PC-3 (cell line): Measurements from ENCODE around the gene DYNLT3. TPM values are rescaled to one million over a fixed set of nuclear protein-coding genes. Genes with fewer than 3 reads are reported as not detected.

ENCODE experiments used
- ATAC-seq: fragments of 200-7000 bp; cut with Tn5 transposase; 2 replicates; pipeline ENCODE4 v1.9.1; 2020; ENCODE audit warnings: mild to moderate bottlenecking, moderate library complexity
- BruUV-seq: library from RNA; stranded (reverse); fragments of 400-500 nt; replicated peaks from 2 replicates; lab custom pipeline; 2021; lab: Mats Ljungman, UMichigan
- CTCF ChIA-PET: fragments of 300-600 bp; sonication (Branson Sonifier 250); formaldehyde crosslinking; loops from one replicate; lab custom pipeline; 2022; ENCODE audit warnings: antibody characterized with exemption; lab: Charles Lee
- POLR2A ChIA-PET: fragments of 300-600 bp; sonication (Branson Sonifier 250); formaldehyde crosslinking; loops from one replicate; lab custom pipeline; 2022; ENCODE audit warnings: antibody characterized with exemption; ENCODE audit not compliant: unreplicated experiment; lab: Charles Lee
- DNase-seq: peaks from one replicate; pipeline ENCODE4 v3.0.0-alpha.2; 2015
- H2AFZ ChIP-seq: fragments of 300-600 bp; sonication (generic); 2 replicates; pipeline ENCODE4 v1.6.0; 2016; ENCODE audit warnings: antibody characterized with exemption, low read length
- H3F3A ChIP-seq: fragments of 300-600 bp; sonication (generic); one replicate; pipeline ENCODE4 v1.6.0; 2017; ENCODE audit warnings: antibody characterized with exemption, low read length, control low read depth, mild to moderate bottlenecking; ENCODE audit not compliant: unreplicated experiment
- H3K27ac ChIP-seq: fragments of 300-600 bp; sonication (generic); 2 replicates; pipeline ENCODE4 v1.5.1; 2016; ENCODE audit warnings: mild to moderate bottlenecking, low read length
- H3K27me3 ChIP-seq: fragments of 300-600 bp; sonication (generic); 2 replicates; pipeline ENCODE4 v1.6.1; 2016; ENCODE audit warnings: low read length, mixed read lengths
- H3K36me3 ChIP-seq: fragments of 300-600 bp; sonication (generic); 2 replicates; pipeline ENCODE4 v1.6.1; 2016; ENCODE audit warnings: low read depth, mixed run types, low read length, mixed read lengths
- H3K4me1 ChIP-seq: fragments of 300-600 bp; sonication (generic); 2 replicates; pipeline ENCODE4 v1.5.1; 2016; ENCODE audit warnings: low read length; ENCODE audit not compliant: insufficient read depth
- H3K4me2 ChIP-seq: fragments of 300-600 bp; sonication (generic); 2 replicates; pipeline ENCODE4 v1.6.0; 2016; ENCODE audit warnings: low read length
- H3K4me3 ChIP-seq: fragments of 300-600 bp; sonication (generic); 2 replicates; pipeline ENCODE4 v1.5.1; 2016; ENCODE audit warnings: mild to moderate bottlenecking, low read length, mixed read lengths
- H3K79me2 ChIP-seq: fragments of 300-600 bp; sonication (generic); 2 replicates; pipeline ENCODE4 v1.6.1; 2017; ENCODE audit warnings: low read length, mixed read lengths
- H3K9ac ChIP-seq: fragments of 300-600 bp; sonication (generic); 2 replicates; pipeline ENCODE4 v1.6.0; 2016; ENCODE audit warnings: mild to moderate bottlenecking, low read length
- H3K9me2 ChIP-seq: fragments of 300-600 bp; sonication (generic); replicated peaks from 2 replicates; pipeline ENCODE4 v1.6.1; 2016; ENCODE audit warnings: mixed run types, low read length, mixed read lengths
- H3K9me3 ChIP-seq: fragments of 300-600 bp; sonication (generic); 2 replicates; pipeline ENCODE4 v1.6.1; 2016; ENCODE audit warnings: low read length, mixed read lengths
- H4K20me1 ChIP-seq: fragments of 300-600 bp; sonication (generic); 2 replicates; pipeline ENCODE4 v1.6.1; 2016; ENCODE audit warnings: low read length, mixed read lengths
- CTCF ChIP-seq: fragments of 300-600 bp; sonication (generic); conservative IDR thresholded peaks from 2 replicates; pipeline ENCODE4 v1.5.1; 2017; ENCODE audit warnings: antibody characterized with exemption, low read depth, mild to moderate bottlenecking, low read length
- EZH2 ChIP-seq: fragments of 300-600 bp; sonication (generic); IDR thresholded peaks from one replicate; pipeline ENCODE4 v1.6.1; 2017; ENCODE audit warnings: antibody characterized with exemption, mild to moderate bottlenecking, low read length; ENCODE audit not compliant: unreplicated experiment
- EZH2phosphoT487 ChIP-seq: fragments of 300-600 bp; sonication (generic); IDR thresholded peaks from 2 replicates; pipeline ENCODE4 v1.6.1; 2018; ENCODE audit warnings: mild to moderate bottlenecking, antibody characterized with exemption, low read length, borderline replicate concordance
- intact Hi-C: fragments of 100-400 bp; cut with micrococcal nuclease; formaldehyde crosslinking; loops from 2 replicates; pipeline ENCODE4 v1.9.0; 2023
- total RNA-seq: library from RNA; depleted of rRNA; stranded (reverse); fragments of >200 nt; gene quantifications from 2 replicates; pipeline ENCODE4 v1.2.3, GENCODE V29; 2014

Gene DYNLT3
- total RNA-seq, 1 experiment from 2014 or later = 44.0 TPM

- Histone ChIP-seq H3K9me2 (no peaks in the 10 kb centered on the region), H3K79me2 (no peaks in the 10 kb centered on the region), H3F3A (peaks cover 16% of the 10 kb centered on the region), H3K9ac (peak overlapping the region; percentile 71), H3K4me1 (peaks cover 30% of the 10 kb centered on the region), H3K9me3 (no peaks in the 10 kb centered on the region), H3K27me3 (no peaks in the 10 kb centered on the region), H4K20me1 (no peaks in the 10 kb centered on the region), H3K4me2 (peak overlapping the region; percentile 57), H3K4me3 (peak overlapping the region; percentile 34; the same call in 1 of the 2 replicates), H3K27ac (peak overlapping the region; percentile 97), H2AFZ (no peak overlapping the region), H3K36me3 (no peaks in the 10 kb centered on the region)
- DNase-seq (no peak), ATAC-seq (peak; percentile 61)
- ChIA-PET CTCF (no interaction called here), POLR2A (interaction anchor here (0.6 kb wide), 1 partner anchor 51 kb away, joined by 4 read pairs; no protein-coding TSS in a partner anchor)
- intact Hi-C loops = loop anchor here (2.0 kb wide), 1 partner anchor 25 kb away; the partner anchor contains the start of gene DYNLT3
- TF ChIP-seq EZH2phosphoT487 (no peak), EZH2 (no peak), CTCF (no peak)
- BruUV-seq = no TSS peak
Measured at GRCh38 chrX:37872303-37872655, 24.9 kb upstream of the DYNLT3 start.

GRCh38 chrX:37871626-37872302 lies 24.4 kb upstream of the DYNLT3 start:
- Histone ChIP-seq H3K27me3 (no peaks in the 10 kb centered on the region), H3K27ac (peak overlapping the region; percentile 97), H3K4me1 (peaks cover 30% of the 10 kb centered on the region), H3F3A (peaks cover 16% of the 10 kb centered on the region), H3K36me3 (no peaks in the 10 kb centered on the region), H4K20me1 (no peaks in the 10 kb centered on the region), H3K4me2 (peak overlapping the region; percentile 57), H3K4me3 (peak overlapping the region; percentile 13; the same call in 1 of the 2 replicates), H3K9ac (peak overlapping the region; percentile 71), H3K79me2 (no peaks in the 10 kb centered on the region), H3K9me2 (no peaks in the 10 kb centered on the region), H2AFZ (no peak overlapping the region), H3K9me3 (no peaks in the 10 kb centered on the region)
- ChIA-PET CTCF (no interaction called here), POLR2A (interaction anchor here (0.6 kb wide), 1 partner anchor 52 kb away, joined by 4 read pairs; no protein-coding TSS in a partner anchor)
- peak; percentile 88 for DNase-seq
- intact Hi-C loops = loop anchor here (2.0 kb wide), 1 partner anchor 25 kb away; the partner anchor contains the start of gene DYNLT3
- TF ChIP-seq EZH2 (no peak), CTCF (no peak), EZH2phosphoT487 (no peak)
- peak; percentile 97 for ATAC-seq
- BruUV-seq = no TSS peak

- H3K9me3 ChIP-seq = no peaks in the 10 kb centered on the region
- H3K4me3 ChIP-seq = no peak overlapping the region
- H3K4me2 ChIP-seq = no peak overlapping the region
- H3K36me3 ChIP-seq = no peaks in the 10 kb centered on the region
- no peak for ATAC-seq
- no peaks in the 10 kb centered on the region for H3K9me2 ChIP-seq
- no peak for DNase-seq
- intact Hi-C loops = no loop called here
- H3K27ac ChIP-seq = no peak overlapping the region
- no peak overlapping the region for H3K9ac ChIP-seq
- CTCF ChIA-PET = no interaction called here
- BruUV-seq = no TSS peak
- no peaks in the 10 kb centered on the region for H3K27me3 ChIP-seq
- POLR2A ChIA-PET = no interaction called here
- no peaks in the 10 kb centered on the region for H3K79me2 ChIP-seq
- no peak overlapping the region for H2AFZ ChIP-seq
- peaks cover 19% of the 10 kb centered on the region for H3K4me1 ChIP-seq
- TF ChIP-seq EZH2 (no peak), CTCF (no peak), EZH2phosphoT487 (no peak)
- H4K20me1 ChIP-seq = no peaks in the 10 kb centered on the region
- peaks cover 11% of the 10 kb centered on the region for H3F3A ChIP-seq
Measured at GRCh38 chrX:37867536-37868153, 20.3 kb upstream of the DYNLT3 start.
